Astrocyte (in vitro differentiated cells and primary cell): ENCODE measurements around the gene SDE2. TPM values are rescaled to one million over a fixed set of nuclear protein-coding genes. Genes with fewer than 3 reads are reported as not detected.
"Not testable (repeated sequence)": the region's sequence is repeated elsewhere in the genome, so short reads cannot be mapped to it uniquely, and the experiment has no call there.

ENCODE experiments used
- DNase-seq: peaks from one replicate; pipeline ENCODE4 v3.0.0-alpha.2; 2010; ENCODE audit warnings: low read depth
- FAIRE-seq: peaks from 2 replicates; lab custom pipeline; 2011; peaks lifted over from hg19 to GRCh38; lab: Jason Lieb, UNC
- H2AFZ ChIP-seq: 2 replicates; pipeline ENCODE4 v1.6.0; 2012; ENCODE audit warnings: low read depth, low read length, inconsistent platforms
- H3K27ac ChIP-seq: 2 replicates; pipeline ENCODE4 v1.5.1; 2011; ENCODE audit warnings: low read depth, low read length, inconsistent platforms
- H3K27me3 ChIP-seq: 2 replicates; pipeline ENCODE4 v1.6.0; 2011; ENCODE audit warnings: low read length, inconsistent platforms; ENCODE audit not compliant: insufficient read depth
- H3K36me3 ChIP-seq: 2 replicates; pipeline ENCODE4 v1.5.1; 2011; ENCODE audit warnings: low read length, inconsistent platforms; ENCODE audit not compliant: insufficient read depth
- H3K4me1 ChIP-seq: 2 replicates; pipeline ENCODE4 v1.5.1; 2011; ENCODE audit warnings: low read length, inconsistent platforms; ENCODE audit not compliant: insufficient read depth
- H3K4me2 ChIP-seq: 2 replicates; pipeline ENCODE4 v1.6.0; 2012; ENCODE audit warnings: low read length, inconsistent platforms
- H3K4me3 ChIP-seq: 2 replicates; pipeline ENCODE4 v1.5.1; 2011; ENCODE audit warnings: low read depth, mild to moderate bottlenecking, low read length, inconsistent platforms; ENCODE audit not compliant: insufficient read depth
- H3K79me2 ChIP-seq: 2 replicates; pipeline ENCODE4 v1.6.0; 2012; ENCODE audit warnings: mild to moderate bottlenecking, low read length, inconsistent platforms; ENCODE audit not compliant: insufficient read depth
- H3K9ac ChIP-seq: 2 replicates; pipeline ENCODE4 v1.6.0; 2012; ENCODE audit warnings: mild to moderate bottlenecking, low read length, inconsistent platforms
- H3K9me3 ChIP-seq: 2 replicates; pipeline ENCODE4 v1.5.1; 2012; ENCODE audit warnings: low read depth, mild to moderate bottlenecking, low read length, inconsistent platforms; ENCODE audit not compliant: insufficient read depth
- H4K20me1 ChIP-seq: 2 replicates; pipeline ENCODE4 v1.6.0; 2012; ENCODE audit warnings: low read length, inconsistent platforms; ENCODE audit not compliant: insufficient read depth
- H3K27ac Mint-ChIP-seq: one replicate; pipeline ENCODE4 v1.8.0; 2021; ENCODE audit warnings: mild to moderate bottlenecking, mixed read lengths; ENCODE audit not compliant: unreplicated experiment
- H3K27me3 Mint-ChIP-seq: one replicate; pipeline ENCODE4 v1.8.0; 2021; ENCODE audit warnings: low read depth, mixed read lengths; ENCODE audit not compliant: unreplicated experiment
- H3K36me3 Mint-ChIP-seq: one replicate; pipeline ENCODE4 v1.8.0; 2021; ENCODE audit warnings: low read depth, mixed read lengths; ENCODE audit not compliant: unreplicated experiment
- H3K4me1 Mint-ChIP-seq: one replicate; pipeline ENCODE4 v1.8.0; 2021; ENCODE audit warnings: low read depth, mixed read lengths; ENCODE audit not compliant: unreplicated experiment
- H3K4me3 Mint-ChIP-seq: one replicate; pipeline ENCODE4 v1.8.0; 2021; ENCODE audit warnings: mild to moderate bottlenecking, moderate library complexity, mixed read lengths; ENCODE audit not compliant: unreplicated experiment
- H3K9me3 Mint-ChIP-seq: one replicate; pipeline ENCODE4 v1.8.0; 2021; ENCODE audit warnings: mild to moderate bottlenecking, mixed read lengths; ENCODE audit not compliant: unreplicated experiment
- CTCF ChIP-seq: IDR thresholded peaks from 2 replicates; pipeline ENCODE4 v1.5.1; 2011; ENCODE audit warnings: low read depth, mild to moderate bottlenecking, inconsistent platforms, low read length, moderate library complexity; ENCODE audit not compliant: insufficient read depth
- EZH2 ChIP-seq: IDR thresholded peaks from 2 replicates; pipeline ENCODE4 v1.6.1; 2012; ENCODE audit warnings: mild to moderate bottlenecking, low read length, inconsistent platforms; ENCODE audit not compliant: insufficient read depth
- total RNA-seq: library from RNA; stranded (reverse); gene quantifications from 2 replicates; pipeline ENCODE4 v1.2.1, GENCODE V29; 2021

The SDE2 gene
- total RNA-seq, 1 donor from 2014 or later: 25.3 TPM

- H3K36me3 ChIP-seq: no peaks in the 10 kb centered on the region
- H3K27me3 Mint-ChIP-seq: no peaks in the 10 kb centered on the region
- DNase-seq: no peak
- H3K4me3 ChIP-seq: no peak overlapping the region
- no peaks in the 10 kb centered on the region for H3K9me3 ChIP-seq
- H3K4me1 ChIP-seq: peaks cover 18% of the 10 kb centered on the region
- no peaks in the 10 kb centered on the region for H3K9me3 Mint-ChIP-seq
- no peak overlapping the region for H3K27ac ChIP-seq
- no peak overlapping the region for H3K4me2 ChIP-seq
- H3K79me2 ChIP-seq: peaks cover 31% of the 10 kb centered on the region
- H3K36me3 Mint-ChIP-seq: peaks cover 3% of the 10 kb centered on the region
- no peak overlapping the region for H3K9ac ChIP-seq
- no peaks in the 10 kb centered on the region for H3K27me3 ChIP-seq
- peaks cover 5% of the 10 kb centered on the region for H4K20me1 ChIP-seq
- no peak overlapping the region for H3K27ac Mint-ChIP-seq
- no peak overlapping the region for H3K4me3 Mint-ChIP-seq
- TF ChIP-seq CTCF: no peak
- no peak for TF ChIP-seq EZH2
- no peak for FAIRE-seq
- no peak overlapping the region for H2AFZ ChIP-seq
- H3K4me1 Mint-ChIP-seq: peaks cover 26% of the 10 kb centered on the region
Measured at GRCh38 chr1:226001088-226001487, 1.9 kb upstream of the SDE2 start.

DNA sequence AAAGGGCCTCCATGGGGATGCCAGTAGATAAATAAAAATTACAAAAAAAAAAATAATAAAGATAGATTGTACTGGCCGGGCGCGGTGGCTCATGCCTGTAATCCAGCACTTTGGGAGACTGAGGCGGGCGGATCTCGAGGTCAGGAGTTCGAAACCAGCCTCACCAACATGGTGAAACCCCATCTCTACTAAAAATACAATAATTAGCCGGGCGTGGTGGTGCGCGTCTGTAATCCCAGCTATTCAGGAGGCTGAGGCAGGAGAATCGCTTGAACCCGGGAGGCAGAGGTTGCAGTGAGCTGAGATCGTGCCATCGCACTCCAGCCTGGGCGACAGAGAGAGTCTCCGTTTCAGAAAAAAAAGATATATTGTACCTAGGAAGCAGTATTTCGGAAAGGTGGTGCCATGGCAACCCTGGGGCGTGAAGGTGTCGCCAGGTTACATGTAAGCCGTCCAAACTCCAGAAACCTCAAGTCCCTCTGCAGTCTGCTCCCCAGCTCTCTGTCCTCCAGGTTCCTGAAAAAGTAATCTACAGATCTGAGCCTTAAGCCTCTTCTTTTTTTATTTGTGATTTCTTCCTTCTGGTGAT is 1.4 kb upstream of the SDE2 start:
- not testable (repeated sequence) for DNase-seq, H3K9me3 ChIP-seq, H3K27ac ChIP-seq, FAIRE-seq, H3K36me3 ChIP-seq, H3K4me3 Mint-ChIP-seq, H3K27me3 ChIP-seq, H3K9ac ChIP-seq, H3K4me3 ChIP-seq, H3K36me3 Mint-ChIP-seq, H3K27me3 Mint-ChIP-seq, H3K27ac Mint-ChIP-seq, H2AFZ ChIP-seq, H3K4me2 ChIP-seq, H3K9me3 Mint-ChIP-seq
- peaks cover 30% of the 10 kb centered on the region for H3K4me1 Mint-ChIP-seq
- Histone ChIP-seq H3K4me1 (peaks cover 18% of the 10 kb centered on the region), H3K79me2 (peaks cover 36% of the 10 kb centered on the region), H4K20me1 (peaks cover 10% of the 10 kb centered on the region)

GRCh38 chr1:225999912-226000337 is 782 bp upstream of the SDE2 start:
- peaks cover 18% of the 10 kb centered on the region for H3K4me1 ChIP-seq
- no peaks in the 10 kb centered on the region for H3K9me3 Mint-ChIP-seq
- H3K4me1 Mint-ChIP-seq: peaks cover 31% of the 10 kb centered on the region

More at GRCh38 chr1:225999912-226000337, 782 bp upstream of the SDE2 start:
- H3K4me3 ChIP-seq: peak overlapping the region; percentile 62
- Mint-ChIP-seq H3K27me3 (no peaks in the 10 kb centered on the region), H3K36me3 (peaks cover 3% of the 10 kb centered on the region), H3K27ac (peak overlapping the region; percentile 85), H3K4me3 (peak overlapping the region; percentile 100)
- H3K79me2 ChIP-seq: peaks cover 43% of the 10 kb centered on the region
- H3K27ac ChIP-seq: peak overlapping the region; percentile 77
- peak overlapping the region; percentile 92 for H3K4me2 ChIP-seq
- H4K20me1 ChIP-seq: peaks cover 12% of the 10 kb centered on the region
- TF ChIP-seq EZH2: no peak
- no peak for TF ChIP-seq CTCF
- DNase-seq (peak; percentile 5), FAIRE-seq (no peak)
- H3K9ac ChIP-seq: peak overlapping the region; percentile 97
- no peaks in the 10 kb centered on the region for H3K27me3 ChIP-seq
- peaks cover 2% of the 10 kb centered on the region for H3K36me3 ChIP-seq
- H2AFZ ChIP-seq: peak overlapping the region; percentile 90
- H3K9me3 ChIP-seq: no peaks in the 10 kb centered on the region
